ENCODE results near the gene MRPL53.

The MRPL53 gene

DNA sequence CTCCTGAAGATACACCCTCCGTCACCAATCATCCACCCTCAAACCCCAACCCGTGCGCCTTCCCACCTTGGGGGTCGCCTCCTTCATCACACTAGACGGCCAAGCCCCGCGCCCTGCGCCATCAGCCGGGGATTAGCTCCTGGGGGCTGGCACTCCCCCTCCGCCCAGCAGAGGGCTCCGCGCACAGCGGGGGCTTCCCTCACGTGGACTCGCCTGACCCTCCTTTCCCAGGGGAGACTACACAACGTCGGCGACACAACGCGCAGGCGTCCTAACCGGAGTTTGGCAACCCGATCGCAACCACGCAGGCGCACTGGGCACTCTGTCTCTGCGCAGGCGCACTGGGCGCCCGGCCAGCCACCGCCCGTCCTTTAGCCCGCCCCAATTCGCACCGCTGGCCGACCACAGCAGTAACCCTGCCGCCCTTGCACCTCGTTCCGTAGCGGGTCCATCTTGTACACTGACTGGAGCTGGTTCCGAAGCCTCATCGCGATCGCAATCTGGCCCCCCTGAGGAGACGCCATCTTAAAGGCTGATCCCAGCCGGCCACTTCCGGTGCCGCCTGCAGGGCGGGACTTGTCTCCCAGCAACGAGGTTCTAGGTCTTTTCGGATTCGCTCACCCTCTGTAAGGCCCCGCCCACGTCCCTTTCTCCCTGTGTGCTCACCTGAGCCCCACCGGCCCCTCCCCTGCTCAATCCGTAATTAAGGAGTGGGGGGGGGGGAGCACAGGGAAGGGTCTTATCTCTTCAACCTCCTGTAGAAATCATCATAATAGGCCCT lies 34.9 kb upstream of the MRPL53 start, which contains the start of gene PCGF1:
PCGF1 (minus strand) TSS at position 551 of the 781 bp plus-strand sequence; CDS start at position 524, 27 bp downstream.
- ATAC-seq (replicated peaks; ENCODE audit: extremely low read depth, poor library complexity, severe bottlenecking) = peak; percentile 94
- H3K36me3 Mint-ChIP-seq (ENCODE audit: insufficient read depth) = peaks cover 24% of the 10 kb centered on the region
- H3K27me3 Mint-ChIP-seq = peaks cover 34% of the 10 kb centered on the region
- no peaks in the 10 kb centered on the region for H3K9me3 Mint-ChIP-seq
- peak within 1 kb of the TSS; percentile 91 for H3K4me3 Mint-ChIP-seq
- H3K4me1 Mint-ChIP-seq = peaks cover 51% of the 10 kb centered on the region
- DNase-seq (ENCODE audit: low spot score in 2 of 2) = peak; percentile 97 to 100
- peak within 1 kb of the TSS; percentile 99 for H3K27ac Mint-ChIP-seq (ENCODE audit: low read depth)

DNA sequence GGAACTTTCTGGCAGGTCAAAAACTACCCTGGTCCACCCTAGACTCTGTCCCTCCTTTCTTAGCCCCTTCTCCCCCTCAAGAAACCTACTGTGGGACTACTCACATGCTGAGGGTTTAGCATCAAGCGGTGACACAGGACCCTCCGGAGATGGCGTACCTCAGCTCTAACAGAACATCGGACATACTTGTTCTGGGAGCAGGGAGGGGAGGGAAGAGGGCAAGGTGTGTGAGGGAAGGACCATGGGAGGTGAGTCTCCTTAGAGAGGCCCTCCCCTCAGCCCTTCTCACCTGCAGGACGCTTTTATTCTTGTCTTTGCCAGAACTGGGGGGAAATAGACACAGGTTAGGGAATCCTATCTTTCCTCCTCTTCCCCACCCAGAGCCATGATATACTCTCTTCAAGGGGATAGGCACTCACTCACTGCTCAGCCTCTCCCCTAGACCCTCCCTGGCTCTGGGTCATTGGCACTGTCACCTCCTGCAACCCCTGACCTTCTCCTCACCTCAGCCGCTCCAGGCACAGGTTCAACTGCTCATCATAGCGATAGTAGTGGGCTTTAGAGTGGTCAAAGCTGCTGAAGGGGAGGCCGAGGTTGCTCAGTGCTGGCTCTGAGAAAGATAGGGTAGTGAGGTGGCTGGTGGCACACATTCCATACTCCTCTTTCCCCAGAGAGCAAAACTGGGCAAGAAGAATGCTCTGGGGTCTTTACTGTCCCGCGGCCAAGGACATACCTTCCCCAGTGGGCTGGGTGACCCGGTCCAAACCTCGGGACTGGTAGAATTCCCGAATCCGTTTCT lies 33.2 kb upstream of the MRPL53 start:
- ATAC-seq (replicated peaks; ENCODE audit: extremely low read depth, poor library complexity, severe bottlenecking) (no peak), DNase-seq (ENCODE audit: low spot score in 2 of 2) (no peak)
- Mint-ChIP-seq H3K9me3 (no peaks in the 10 kb centered on the region), H3K36me3 (ENCODE audit: insufficient read depth) (peaks cover 26% of the 10 kb centered on the region), H3K4me1 (peaks cover 61% of the 10 kb centered on the region), H3K4me3 (no peak overlapping the region), H3K27me3 (peaks cover 31% of the 10 kb centered on the region), H3K27ac (ENCODE audit: low read depth) (no peak overlapping the region)

GRCh38 chr2:74504591-74504990 lies 32.1 kb upstream of the MRPL53 start:
- Mint-ChIP-seq H3K4me1 (peaks cover 61% of the 10 kb centered on the region), H3K4me3 (peak overlapping the region; percentile 44), H3K9me3 (no peaks in the 10 kb centered on the region), H3K36me3 (ENCODE audit: insufficient read depth) (peaks cover 26% of the 10 kb centered on the region), H3K27me3 (peaks cover 25% of the 10 kb centered on the region), H3K27ac (ENCODE audit: low read depth) (peak overlapping the region; percentile 16)
- DNase-seq (ENCODE audit: low spot score in 2 of 2) (no peak), ATAC-seq (replicated peaks; ENCODE audit: extremely low read depth, poor library complexity, severe bottlenecking) (no peak)

DNA sequence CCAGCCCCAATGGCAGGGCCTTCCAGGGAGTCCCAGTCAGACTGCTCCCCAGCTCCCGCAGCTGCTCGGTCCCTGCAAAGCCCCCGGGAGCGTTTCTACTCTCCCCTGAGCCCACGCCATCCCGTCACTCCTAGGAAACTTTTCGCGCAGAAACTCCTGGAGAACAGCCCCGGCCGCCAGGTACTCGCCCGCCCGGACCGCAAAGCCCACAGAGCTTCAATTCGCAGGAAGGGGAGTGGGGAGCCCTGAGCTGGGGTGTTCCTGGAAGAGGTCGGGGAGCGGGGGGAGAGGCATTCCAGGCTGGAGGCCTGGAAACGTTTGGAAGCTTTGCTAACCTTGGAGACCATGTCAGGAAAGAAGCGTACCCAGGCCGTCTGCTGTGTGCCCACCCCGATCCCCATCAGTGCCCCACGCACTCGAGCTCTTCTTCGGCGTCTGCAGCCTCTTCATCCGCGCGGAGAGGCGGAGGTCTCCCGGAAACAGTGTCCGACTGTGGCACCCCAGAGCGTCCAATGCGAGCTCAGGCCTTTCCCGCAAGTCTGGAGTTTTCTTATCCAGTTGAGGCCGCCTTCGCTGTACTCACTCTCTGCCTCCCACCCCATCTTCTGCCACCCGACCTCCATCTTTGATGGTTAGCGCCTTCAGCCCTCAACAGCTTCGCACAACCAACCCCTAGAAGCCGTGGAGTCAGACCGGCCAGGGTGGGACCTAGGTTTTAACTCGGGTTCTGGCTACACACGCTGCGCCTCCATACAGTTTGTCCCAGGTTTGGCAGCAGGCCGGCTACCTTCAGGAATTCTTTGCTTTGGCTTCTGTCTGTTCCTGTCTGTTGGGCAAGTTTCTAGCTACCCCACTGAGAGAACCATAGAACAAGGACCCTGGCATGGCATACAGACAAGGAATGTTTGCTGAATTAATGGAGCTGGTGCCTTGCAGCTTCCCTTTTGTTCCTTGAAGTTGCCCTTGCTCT lies 31.3 kb upstream of the MRPL53 start:
- H3K4me3 Mint-ChIP-seq = peak overlapping the region; percentile 44
- H3K4me1 Mint-ChIP-seq = peaks cover 66% of the 10 kb centered on the region
- no peak for DNase-seq (ENCODE audit: low spot score in 2 of 2)
- ATAC-seq (replicated peaks; ENCODE audit: extremely low read depth, poor library complexity, severe bottlenecking) = no peak
- peaks cover 26% of the 10 kb centered on the region for H3K36me3 Mint-ChIP-seq (ENCODE audit: insufficient read depth)
- no peaks in the 10 kb centered on the region for H3K9me3 Mint-ChIP-seq
- peak overlapping the region; percentile 16 for H3K27ac Mint-ChIP-seq (ENCODE audit: low read depth)
- peaks cover 31% of the 10 kb centered on the region for H3K27me3 Mint-ChIP-seq

- no peaks in the 10 kb centered on the region for H3K9me3 Mint-ChIP-seq
- DNase-seq (ENCODE audit: low spot score in 2 of 2) (peak in 1 of 2 donors; percentile 35), ATAC-seq (replicated peaks; ENCODE audit: extremely low read depth, poor library complexity, severe bottlenecking) (no peak)
- no peak overlapping the region for H3K27ac Mint-ChIP-seq (ENCODE audit: low read depth)
- peak overlapping the region; percentile 44 for H3K4me3 Mint-ChIP-seq
- peaks cover 66% of the 10 kb centered on the region for H3K4me1 Mint-ChIP-seq
- H3K36me3 Mint-ChIP-seq (ENCODE audit: insufficient read depth) = peaks cover 26% of the 10 kb centered on the region
- peaks cover 39% of the 10 kb centered on the region for H3K27me3 Mint-ChIP-seq
These were observed 30.4 kb upstream of the MRPL53 start for GRCh38 chr2:74502720-74503505.

- H3K27ac Mint-ChIP-seq (ENCODE audit: low read depth) = no peak overlapping the region
- H3K4me3 Mint-ChIP-seq = peak overlapping the region; percentile 44
- H3K9me3 Mint-ChIP-seq = no peaks in the 10 kb centered on the region
- no peak for ATAC-seq (replicated peaks; ENCODE audit: extremely low read depth, poor library complexity, severe bottlenecking)
- peaks cover 40% of the 10 kb centered on the region for H3K27me3 Mint-ChIP-seq
- H3K36me3 Mint-ChIP-seq (ENCODE audit: insufficient read depth) = peaks cover 22% of the 10 kb centered on the region
- peaks cover 62% of the 10 kb centered on the region for H3K4me1 Mint-ChIP-seq
- no peak for DNase-seq (ENCODE audit: low spot score in 2 of 2)
These were observed 29.8 kb upstream of the MRPL53 start for GRCh38 chr2:74502147-74502719.

GRCh38 chr2:74501335-74502071 lies 29.0 kb upstream of the MRPL53 start:
- peaks cover 55% of the 10 kb centered on the region for H3K4me1 Mint-ChIP-seq
- H3K27ac Mint-ChIP-seq (ENCODE audit: low read depth) = no peak overlapping the region
- peaks cover 40% of the 10 kb centered on the region for H3K27me3 Mint-ChIP-seq
- DNase-seq (ENCODE audit: low spot score in 2 of 2) (no peak), ATAC-seq (replicated peaks; ENCODE audit: extremely low read depth, poor library complexity, severe bottlenecking) (no peak)
- peak overlapping the region; percentile 44 for H3K4me3 Mint-ChIP-seq
- no peaks in the 10 kb centered on the region for H3K9me3 Mint-ChIP-seq
- peaks cover 15% of the 10 kb centered on the region for H3K36me3 Mint-ChIP-seq (ENCODE audit: insufficient read depth)

DNA sequence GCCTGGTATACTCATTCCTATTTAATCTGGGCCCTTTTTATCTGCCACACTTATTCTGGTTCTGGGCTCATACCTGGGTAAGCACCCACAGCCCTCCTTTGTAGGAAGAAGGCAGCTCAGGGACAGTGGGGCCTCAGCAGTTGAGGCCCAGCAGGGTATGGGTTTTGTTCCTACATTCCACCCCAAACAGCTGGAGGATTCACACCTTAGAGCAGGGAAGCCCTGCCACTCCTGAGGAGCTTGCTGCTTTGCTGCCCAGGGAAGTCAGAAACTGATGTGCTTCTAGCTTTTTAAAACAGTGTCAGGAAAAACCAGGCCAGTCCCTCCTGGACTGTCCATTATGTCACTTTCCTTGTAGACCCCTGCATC lies 28.1 kb upstream of the MRPL53 start:
- Mint-ChIP-seq H3K4me1 (peaks cover 53% of the 10 kb centered on the region), H3K27ac (ENCODE audit: low read depth) (no peak overlapping the region), H3K36me3 (ENCODE audit: insufficient read depth) (peaks cover 10% of the 10 kb centered on the region), H3K27me3 (peaks cover 40% of the 10 kb centered on the region), H3K4me3 (no peak overlapping the region), H3K9me3 (no peaks in the 10 kb centered on the region)
- ATAC-seq (replicated peaks; ENCODE audit: extremely low read depth, poor library complexity, severe bottlenecking) = no peak
- no peak for DNase-seq (ENCODE audit: low spot score in 2 of 2)

DNA sequence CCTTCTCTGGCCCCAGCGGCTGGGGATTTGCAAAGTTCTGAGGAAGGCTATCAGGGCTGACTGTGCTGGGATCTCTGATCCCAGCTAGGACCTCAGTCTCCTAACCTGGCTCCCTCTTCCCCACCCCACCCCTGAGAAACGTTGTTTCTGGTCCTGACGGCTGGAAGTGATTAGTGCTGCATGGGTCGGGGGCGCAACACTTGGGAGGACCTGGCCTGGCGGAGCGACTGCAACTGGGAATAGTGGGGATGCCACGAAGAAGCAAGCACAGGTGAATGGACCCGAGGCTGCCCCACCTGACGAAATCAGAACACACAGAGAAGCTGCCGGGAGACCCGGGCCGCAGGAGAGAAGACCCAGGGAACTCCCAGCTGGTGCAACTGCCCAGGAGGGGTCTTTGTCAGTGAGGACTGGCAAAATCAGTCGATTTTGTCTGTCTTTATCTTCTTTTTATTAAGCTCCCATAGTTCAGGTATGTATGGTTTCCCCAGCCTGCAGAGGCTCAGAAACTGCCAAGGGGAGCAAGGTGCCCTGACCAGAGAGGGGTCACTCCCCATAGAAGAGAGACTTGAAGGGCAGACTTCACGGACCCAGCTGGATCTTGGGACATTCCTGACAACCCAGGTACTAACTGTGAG lies 27.6 kb upstream of the MRPL53 start:
- peaks cover 40% of the 10 kb centered on the region for H3K27me3 Mint-ChIP-seq
- H3K4me3 Mint-ChIP-seq = no peak overlapping the region
- ATAC-seq (replicated peaks; ENCODE audit: extremely low read depth, poor library complexity, severe bottlenecking) (no peak), DNase-seq (ENCODE audit: low spot score in 2 of 2) (no peak)
- no peak overlapping the region for H3K27ac Mint-ChIP-seq (ENCODE audit: low read depth)
- peaks cover 9% of the 10 kb centered on the region for H3K36me3 Mint-ChIP-seq (ENCODE audit: insufficient read depth)
- no peaks in the 10 kb centered on the region for H3K9me3 Mint-ChIP-seq
- peaks cover 50% of the 10 kb centered on the region for H3K4me1 Mint-ChIP-seq

- ATAC-seq (replicated peaks; ENCODE audit: extremely low read depth, poor library complexity, severe bottlenecking) = no peak
- Mint-ChIP-seq H3K36me3 (ENCODE audit: insufficient read depth) (peaks cover 7% of the 10 kb centered on the region), H3K4me1 (peaks cover 43% of the 10 kb centered on the region), H3K9me3 (no peaks in the 10 kb centered on the region), H3K27me3 (peaks cover 37% of the 10 kb centered on the region), H3K4me3 (peak within 1 kb of the TSS; percentile 81), H3K27ac (ENCODE audit: low read depth) (peak within 1 kb of the TSS; percentile 79)
- DNase-seq (ENCODE audit: low spot score in 2 of 2) = no peak
These were observed 26.9 kb upstream of the MRPL53 start, which contains the start of gene LBX2 for GRCh38 chr2:74499267-74499939. Gene LBX2, minus strand, starts transcription at chr2:74499603. Its CDS starts 66 bp downstream, at chr2:74499537.
